Neuronal stem cell (in vitro differentiated cells): ENCODE results near the gene DQX1.

ENCODE experiments used
- DNase-seq: peaks from one replicate; pipeline ENCODE4 v3.0.0-alpha.2; 2013; ENCODE audit warnings: low spot score
- H2AFZ ChIP-seq: one replicate; pipeline ENCODE4 v1.6.1; 2013; ENCODE audit warnings: mild to moderate bottlenecking, low read length, inconsistent platforms
- H2AK5ac ChIP-seq: 2 replicates; pipeline ENCODE4 v1.6.1; 2013; ENCODE audit warnings: low read depth, mild to moderate bottlenecking, inconsistent platforms, low read length, moderate library complexity, mixed read lengths
- H2BK120ac ChIP-seq: 2 replicates; pipeline ENCODE4 v1.6.1; 2013; ENCODE audit warnings: low read depth, mild to moderate bottlenecking, inconsistent platforms, low read length, moderate library complexity, mixed read lengths
- H2BK12ac ChIP-seq: one replicate; pipeline ENCODE4 v1.6.1; 2013; ENCODE audit warnings: low read length, inconsistent platforms
- H2BK15ac ChIP-seq: 2 replicates; pipeline ENCODE4 v1.6.1; 2013; ENCODE audit warnings: mild to moderate bottlenecking, low read length, inconsistent platforms, mixed read lengths
- H2BK5ac ChIP-seq: one replicate; pipeline ENCODE4 v1.6.1; 2013; ENCODE audit warnings: inconsistent platforms, mild to moderate bottlenecking, low read length, moderate library complexity
- H3K14ac ChIP-seq: one replicate; pipeline ENCODE4 v1.6.1; 2013; ENCODE audit warnings: low read length, inconsistent platforms
- H3K18ac ChIP-seq: 2 replicates; pipeline ENCODE4 v1.6.1; 2013; ENCODE audit warnings: low read length, inconsistent platforms
- H3K23ac ChIP-seq: 2 replicates; pipeline ENCODE4 v1.6.1; 2013; ENCODE audit warnings: low read depth, mild to moderate bottlenecking, mixed read lengths, low read length, inconsistent platforms; ENCODE audit not compliant: poor library complexity
- H3K27ac ChIP-seq: replicated peaks from 3 replicates; pipeline ENCODE4 v1.5.1; 2013; ENCODE audit warnings: low read length, inconsistent platforms
- H3K27me3 ChIP-seq, 3 experiments: 2 replicates each; pipeline ENCODE4 v1.6.1; 2013; ENCODE audit warnings: low read length in 3 of 3, mild to moderate bottlenecking in 2 of 3, inconsistent platforms in 1 of 3, low read depth in 1 of 3, mixed read lengths in 1 of 3, moderate library complexity in 1 of 3; ENCODE audit not compliant: control insufficient read depth in 3 of 3, insufficient read depth in 3 of 3
- H3K36me3 ChIP-seq, 2 donors: replicated peaks in 1 of 2; 2 replicates each; pipeline ENCODE4 v1.6.1; 2013; ENCODE audit warnings: low read length in 2 of 2; ENCODE audit not compliant: control insufficient read depth in 2 of 2, insufficient read depth in 2 of 2
- H3K4ac ChIP-seq: 2 replicates; pipeline ENCODE4 v1.6.1; 2013; ENCODE audit warnings: inconsistent platforms, mild to moderate bottlenecking, low read length, moderate library complexity
- H3K4me1 ChIP-seq, 2 donors: 1 replicate in 1 of 2; 2 replicates in 1 of 2; pipeline ENCODE4 v1.6.1; 2013; ENCODE audit warnings: low read length in 2 of 2, low read depth in 1 of 2; ENCODE audit not compliant: control insufficient read depth in 2 of 2, insufficient read depth in 1 of 2
- H3K4me2 ChIP-seq: one replicate; pipeline ENCODE4 v1.6.1; 2013; ENCODE audit warnings: mild to moderate bottlenecking, low read length, inconsistent platforms; ENCODE audit not compliant: insufficient read depth, poor library complexity, severe bottlenecking
- H3K4me3 ChIP-seq, 2 donors: 2 replicates each; pipeline ENCODE4 v1.5.1; 2013; ENCODE audit warnings: low read length in 2 of 2, mild to moderate bottlenecking in 2 of 2, inconsistent platforms in 1 of 2, moderate library complexity in 1 of 2
- H3K79me1 ChIP-seq: one replicate; pipeline ENCODE4 v1.6.1; 2013; ENCODE audit warnings: low read depth, mild to moderate bottlenecking, inconsistent platforms, low read length, moderate library complexity
- H3K9ac ChIP-seq: one replicate; pipeline ENCODE4 v1.6.1; 2013; ENCODE audit warnings: mild to moderate bottlenecking, low read depth, low read length, inconsistent platforms; ENCODE audit not compliant: poor library complexity
- H3K9me3 ChIP-seq, 2 donors: replicated peaks in 1 of 2; 2 replicates each; pipeline versions ENCODE3 to v1.6.1; 2013; ENCODE audit warnings: low read length in 2 of 2, mild to moderate bottlenecking in 2 of 2, inconsistent platforms in 1 of 2, low read depth in 1 of 2, mixed read lengths in 1 of 2, moderate library complexity in 1 of 2; ENCODE audit not compliant: control insufficient read depth in 2 of 2, insufficient read depth in 1 of 2
- H4K8ac ChIP-seq: one replicate; pipeline ENCODE4 v1.6.1; 2013; ENCODE audit warnings: low read depth, mild to moderate bottlenecking, inconsistent platforms, low read length, moderate library complexity
- H4K91ac ChIP-seq: one replicate; pipeline ENCODE4 v1.6.1; 2013; ENCODE audit warnings: low read length, low read depth, mild to moderate bottlenecking, inconsistent platforms; ENCODE audit not compliant: poor library complexity
- WGBS, 2 donors: extraction: QIAGEN DNeasy Blood & Tissue Kit; methylation state at CpG; one replicate each; pipeline ENCODE4 v1.1.7; 2013; ENCODE audit warnings: missing lambda C conversion rate in 2 of 2, mixed read lengths in 1 of 2; ENCODE audit not compliant: insufficient read length in 2 of 2, insufficient replicate concordance in 1 of 2; ENCODE audit errors: extremely low coverage in 2 of 2; 5-methylcytosine and 5-hydroxymethylcytosine counted together

The DQX1 gene

DNA sequence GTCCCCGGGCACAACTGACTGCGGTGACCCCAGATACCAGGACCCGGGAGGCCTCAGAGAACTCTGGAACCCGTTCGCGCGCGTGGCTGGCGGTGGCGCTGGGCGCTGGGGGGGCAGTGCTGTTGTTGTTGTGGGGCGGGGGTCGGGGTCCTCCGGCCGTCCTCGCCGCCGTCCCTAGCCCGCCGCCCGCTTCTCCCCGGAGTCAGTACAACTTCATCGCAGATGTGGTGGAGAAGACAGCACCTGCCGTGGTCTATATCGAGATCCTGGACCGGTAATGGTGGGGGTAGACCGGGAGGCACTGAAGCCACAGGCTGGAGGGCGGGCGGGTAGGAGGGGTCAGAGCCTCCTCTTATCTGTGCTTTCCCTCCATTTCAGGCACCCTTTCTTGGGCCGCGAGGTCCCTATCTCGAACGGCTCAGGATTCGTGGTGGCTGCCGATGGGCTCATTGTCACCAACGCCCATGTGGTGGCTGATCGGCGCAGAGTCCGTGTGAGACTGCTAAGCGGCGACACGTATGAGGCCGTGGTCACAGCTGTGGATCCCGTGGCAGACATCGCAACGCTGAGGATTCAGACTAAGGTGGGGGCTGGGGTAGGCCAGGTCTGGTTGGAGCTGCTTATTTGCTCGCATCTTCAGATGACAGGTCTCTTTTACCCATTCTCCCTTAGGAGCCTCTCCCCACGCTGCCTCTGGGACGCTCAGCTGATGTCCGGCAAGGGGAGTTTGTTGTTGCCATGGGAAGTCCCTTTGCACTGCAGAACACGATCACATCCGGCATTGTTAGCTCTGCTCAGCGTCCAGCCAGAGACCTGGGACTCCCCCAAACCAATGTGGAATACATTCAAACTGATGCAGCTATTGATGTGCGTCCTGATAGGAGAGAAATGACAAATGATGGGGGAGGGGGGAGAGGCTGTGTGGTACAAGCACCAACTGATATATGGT, 4.5 kb upstream of the DQX1 start:
- peak overlapping the region; percentile 95 for H3K18ac ChIP-seq
- H3K27me3 ChIP-seq, result no peaks in the 10 kb centered on the region
- H4K91ac ChIP-seq, result no peak overlapping the region
- peak overlapping the region; percentile 72 to 89 for H3K4me3 ChIP-seq
- peak overlapping the region; percentile 25 for H2BK15ac ChIP-seq
- no peak overlapping the region for H4K8ac ChIP-seq
- H3K23ac ChIP-seq, result peak overlapping the region; percentile 76
- H3K36me3 ChIP-seq, result peaks cover 39 to 74% of the 10 kb centered on the region in 2 donors
- H3K14ac ChIP-seq, result peak overlapping the region; percentile 73
- no peak overlapping the region for H3K27ac ChIP-seq
- H2AFZ ChIP-seq, result peak overlapping the region; percentile 97
- H3K4ac ChIP-seq, result no peak overlapping the region
- no peak overlapping the region for H2BK12ac ChIP-seq
- peaks cover 11 to 17% of the 10 kb centered on the region in 2 donors for H3K4me1 ChIP-seq
- peak overlapping the region; percentile 12 for H2AK5ac ChIP-seq
- H2BK120ac ChIP-seq, result no peak overlapping the region
- H3K9me3 ChIP-seq, result peaks cover 0 to 2% of the 10 kb centered on the region in 2 donors
- peaks cover 5% of the 10 kb centered on the region for H3K79me1 ChIP-seq
- WGBS, 2 donors, result no CpG with 5 or more reads among the region's 54 CpGs
- H3K9ac ChIP-seq, result peak overlapping the region; percentile 93
- peak overlapping the region; percentile 81 for H3K4me2 ChIP-seq
- DNase-seq, result no peak
- H2BK5ac ChIP-seq, result peak overlapping the region; percentile 89

DNA sequence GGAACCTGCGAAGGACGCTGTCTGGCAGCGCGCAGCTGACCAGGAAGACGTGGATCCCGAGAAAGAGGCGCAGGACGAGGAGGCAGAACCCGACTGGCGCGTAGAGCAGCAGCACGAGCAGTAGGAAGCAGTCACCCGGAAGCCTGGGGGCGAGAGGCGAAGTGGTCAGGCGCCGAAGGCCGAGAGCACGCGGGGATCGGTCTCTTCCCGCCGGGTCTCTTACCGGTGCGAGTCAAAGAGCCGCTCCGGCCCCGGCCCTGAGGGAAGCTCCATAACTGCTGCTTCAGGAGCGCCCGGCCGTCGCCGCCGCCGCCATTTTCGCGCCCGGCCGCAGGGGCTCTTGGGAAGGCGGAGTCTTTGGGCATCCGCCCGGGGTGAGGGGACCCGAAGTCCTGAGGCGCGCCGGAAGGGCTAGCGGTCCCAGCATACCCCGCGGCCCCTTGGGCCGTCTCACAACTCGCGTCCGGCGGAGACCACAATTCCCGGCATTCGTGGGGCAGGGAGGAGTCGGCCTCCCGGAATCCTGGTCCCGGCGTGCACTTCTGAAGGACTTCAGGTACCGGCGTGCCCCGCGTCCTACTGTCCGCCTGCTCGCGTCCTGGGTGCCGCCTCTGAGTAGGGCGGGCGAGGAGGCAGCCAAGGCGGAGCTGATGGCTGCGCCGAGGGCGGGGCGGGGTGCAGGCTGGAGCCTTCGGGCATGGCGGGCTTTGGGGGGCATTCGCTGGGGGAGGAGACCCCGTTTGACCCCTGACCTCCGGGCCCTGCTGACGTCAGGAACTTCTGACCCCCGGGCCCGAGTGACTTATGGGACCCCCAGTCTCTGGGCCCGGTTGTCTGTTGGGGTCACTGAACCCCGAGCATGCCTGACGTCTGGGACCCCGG, 3.6 kb upstream of the DQX1 start, which contains the start of the genes AUP1 and HTRA2:
AUP1 (minus strand) TSS at position 350 of the 882 bp plus-strand sequence; CDS start at position 273, 77 bp downstream.
HTRA2 (plus strand) TSS at position 577 of the 882 bp plus-strand sequence; CDS start at position 651, 74 bp downstream.
- Histone ChIP-seq H2BK120ac (no peak within 1 kb of the TSS), H2BK5ac (peak within 1 kb of the TSS; percentile 89), H2BK12ac (peak within 1 kb of the TSS; percentile 11), H3K27ac (no peak within 1 kb of the TSS), H3K4me3 (peak within 1 kb of the TSS; percentile 72 to 95), H3K27me3 (no peaks in the 10 kb centered on the region), H3K4ac (no peak within 1 kb of the TSS), H3K18ac (peak within 1 kb of the TSS; percentile 95), H3K9ac (peak within 1 kb of the TSS; percentile 95), H2BK15ac (peak within 1 kb of the TSS; percentile 40), H2AK5ac (peak within 1 kb of the TSS; percentile 59), H3K4me2 (peak within 1 kb of the TSS; percentile 81), H4K8ac (no peak within 1 kb of the TSS), H3K79me1 (peaks cover 5% of the 10 kb centered on the region), H3K23ac (peak within 1 kb of the TSS; percentile 90), H3K9me3 (peaks cover 0 to 2% of the 10 kb centered on the region in 2 donors), H2AFZ (peak within 1 kb of the TSS; percentile 97), H3K14ac (peak within 1 kb of the TSS; percentile 73), H3K4me1 (peaks cover 11 to 17% of the 10 kb centered on the region in 2 donors), H3K36me3 (peaks cover 40 to 69% of the 10 kb centered on the region in 2 donors), H4K91ac (no peak within 1 kb of the TSS)
- peak; percentile 97 for DNase-seq
- WGBS, 2 donors, result no CpG with 5 or more reads among the region's 87 CpGs

DNA sequence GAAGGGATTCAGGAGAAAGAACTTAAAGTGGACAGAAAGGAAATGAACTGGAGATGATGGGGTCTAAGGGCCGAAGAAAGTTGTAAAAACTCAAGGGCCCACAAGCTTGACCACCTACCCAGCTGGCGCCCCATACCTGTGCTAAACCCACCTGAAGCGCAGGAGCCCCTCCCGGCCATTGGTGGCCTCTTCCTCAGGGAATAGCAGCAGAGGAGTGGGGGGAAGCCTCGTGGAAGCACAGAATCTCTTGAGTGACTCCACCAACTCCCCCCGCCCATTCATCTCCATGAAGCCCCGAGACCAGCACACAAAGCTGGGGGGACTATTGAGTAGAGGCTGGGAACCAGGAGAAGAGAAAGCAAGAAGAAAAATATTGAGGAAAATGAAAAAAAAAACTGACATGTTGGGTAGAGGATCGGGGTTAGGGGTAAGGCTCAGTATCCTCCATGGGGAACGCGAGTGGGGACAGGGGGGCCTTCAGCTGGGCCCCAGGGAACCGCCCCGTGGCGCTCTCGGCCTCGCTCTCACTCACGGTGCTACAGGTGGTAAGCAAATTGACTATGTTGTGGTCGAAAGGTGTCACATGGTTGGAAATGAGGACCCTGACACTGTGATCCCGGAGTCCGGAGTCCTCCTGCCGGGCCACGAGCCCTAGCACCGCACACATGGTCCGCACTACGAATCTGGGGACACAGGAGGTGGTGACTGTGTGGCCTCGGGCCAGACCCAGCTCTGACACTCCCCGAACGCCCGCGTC, 2.7 kb upstream of the DQX1 start:
- peak overlapping the region; percentile 66 for H3K4me2 ChIP-seq
- H2BK15ac ChIP-seq, result peak overlapping the region; percentile 40
- H2AK5ac ChIP-seq, result peak overlapping the region; percentile 59
- H2BK12ac ChIP-seq, result peak overlapping the region; percentile 11
- H2AFZ ChIP-seq, result peak overlapping the region; percentile 97
- peaks cover 11 to 17% of the 10 kb centered on the region in 2 donors for H3K4me1 ChIP-seq
- no peak overlapping the region for H3K4ac ChIP-seq
- WGBS, 2 donors, result no CpG with 5 or more reads among the region's 29 CpGs
- peak overlapping the region; percentile 94 for H3K18ac ChIP-seq
- no peak overlapping the region for H4K8ac ChIP-seq
- H3K27me3 ChIP-seq, result no peaks in the 10 kb centered on the region
- H3K23ac ChIP-seq, result no peak overlapping the region
- H3K9ac ChIP-seq, result peak overlapping the region; percentile 95
- peaks cover 0 to 2% of the 10 kb centered on the region in 2 donors for H3K9me3 ChIP-seq
- no peak for DNase-seq
- no peak overlapping the region for H2BK120ac ChIP-seq
- peaks cover 37 to 61% of the 10 kb centered on the region in 2 donors for H3K36me3 ChIP-seq
- H3K79me1 ChIP-seq, result peaks cover 5% of the 10 kb centered on the region
- peak overlapping the region; percentile 72 to 95 for H3K4me3 ChIP-seq
- H4K91ac ChIP-seq, result no peak overlapping the region
- H2BK5ac ChIP-seq, result peak overlapping the region; percentile 70
- no peak overlapping the region for H3K14ac ChIP-seq
- H3K27ac ChIP-seq, result no peak overlapping the region
